HepG2 (cell line): Measurements from ENCODE around the gene EPM2AIP1. TPM values are rescaled to one million over a fixed set of nuclear protein-coding genes. Genes with fewer than 3 reads are reported as not detected.

Source experiments
- ATAC-seq: fragments of 200-7000 bp; cut with Tn5 transposase; 3 replicates; pipeline ENCODE4 v1.9.1; 2020; ENCODE audit warnings: mild to moderate bottlenecking, moderate library complexity
- BruUV-seq: library from RNA; stranded (reverse); fragments of 400-500 nt; replicated peaks from 2 replicates; lab custom pipeline; 2021; lab: Mats Ljungman, UMichigan
- CTCF ChIA-PET: fragments of 300-600 bp; formaldehyde crosslinking; extraction: SDS; loops from one replicate; lab custom pipeline; 2021; ENCODE audit warnings: low total read pairs, inconsistent platforms, low intra/inter-chr PET ratio; lab: Yijun Ruan, JAX
- POLR2A ChIA-PET: fragments of 350-600 bp; sonication (Branson Sonifier 250); formaldehyde crosslinking; loops from one replicate; lab custom pipeline; 2020; ENCODE audit warnings: antibody characterized with exemption, inconsistent platforms; lab: Yijun Ruan, JAX
- DNase-seq: peaks from one replicate; pipeline ENCODE4 v3.0.0-alpha.2; 2015; ENCODE audit warnings: low spot score
- FAIRE-seq: peaks from 3 replicates; lab custom pipeline; 2011; peaks lifted over from hg19 to GRCh38; lab: Jason Lieb, UNC
- H2AFZ ChIP-seq: one replicate; pipeline ENCODE4 v1.6.1; 2011; ENCODE audit warnings: low read length, inconsistent platforms
- H3K27ac ChIP-seq: fragments of 300-600 bp; 3 replicates; pipeline ENCODE4 v1.8.0; 2011; ENCODE audit warnings: mixed run types, mild to moderate bottlenecking, mixed read lengths, low read length, inconsistent platforms; ENCODE audit not compliant: insufficient read depth; ENCODE audit errors: extremely low read length
- H3K27me3 ChIP-seq, 2 experiments: fragments of 200-600 bp in 1 of 2; 2 replicates in 1 of 2; 3 replicates in 1 of 2; pipeline versions ENCODE4 v1.6.0 to v1.8.0; 2011; ENCODE audit warnings: low read length in 2 of 2, mild to moderate bottlenecking in 2 of 2, moderate library complexity in 2 of 2, inconsistent platforms in 1 of 2; ENCODE audit not compliant: insufficient read depth in 2 of 2, control insufficient read depth in 1 of 2
- H3K36me3 ChIP-seq, 2 experiments: fragments of 200-600 bp in 1 of 2; replicated peaks in 1 of 2; 2 replicates in 1 of 2; 3 replicates in 1 of 2; pipeline versions ENCODE4 v1.5.1 to v1.8.0; 2011; ENCODE audit warnings: low read length in 2 of 2, inconsistent platforms in 1 of 2; ENCODE audit not compliant: insufficient read depth in 2 of 2, control insufficient read depth in 1 of 2
- H3K4me1 ChIP-seq: 2 replicates; pipeline ENCODE4 v1.5.1; 2012; ENCODE audit warnings: low read length, inconsistent platforms; ENCODE audit not compliant: insufficient read depth
- H3K4me2 ChIP-seq: 2 replicates; pipeline ENCODE4 v1.6.0; 2011; ENCODE audit warnings: low read depth, low read length, inconsistent platforms
- H3K4me3 ChIP-seq, 3 experiments: fragments of 200-600 bp in 1 of 3; sonication (generic), shearing (Covaris generic) in 1 of 3; replicated peaks in 1 of 3; 2 replicates each; pipeline ENCODE4 v1.5.1; 2011 to 2016; ENCODE audit warnings: low read length in 3 of 3, inconsistent platforms in 2 of 3, low read depth in 2 of 3, mild to moderate bottlenecking in 2 of 3, control low read depth in 1 of 3, mixed read lengths in 1 of 3; ENCODE audit not compliant: insufficient read depth in 1 of 3
- H3K79me2 ChIP-seq: one replicate; pipeline ENCODE4 v1.6.1; 2011; ENCODE audit warnings: low read length, inconsistent platforms; ENCODE audit not compliant: insufficient read depth
- H3K9ac ChIP-seq: 2 replicates; pipeline ENCODE4 v1.6.0; 2011; ENCODE audit warnings: mild to moderate bottlenecking, low read depth, low read length, inconsistent platforms; ENCODE audit not compliant: insufficient read depth
- H3K9me3 ChIP-seq: 2 replicates; pipeline ENCODE4 v1.5.1; 2012; ENCODE audit warnings: mild to moderate bottlenecking, low read length
- H4K20me1 ChIP-seq: 2 replicates; pipeline ENCODE4 v1.6.0; 2011; ENCODE audit warnings: inconsistent platforms, mild to moderate bottlenecking, low read length, moderate library complexity; ENCODE audit not compliant: insufficient read depth
- CEBPG ChIP-seq: IDR thresholded peaks from 2 replicates; pipeline ENCODE4 v1.6.1; 2016
- EP300 ChIP-seq, 3 experiments: sonication (generic) in 1 of 3; formaldehyde crosslinking in 1 of 3; IDR thresholded peaks; 2 replicates each; pipeline versions ENCODE4 v1.5.1 to v1.6.1; 2011 to 2020; ENCODE audit warnings: low read depth in 2 of 3, low read length in 2 of 3, borderline replicate concordance in 1 of 3, improper control_type of control experiment in 1 of 3, mild to moderate bottlenecking in 1 of 3, missing genetic modification reagents in 1 of 3, moderate library complexity in 1 of 3
- IKZF1 ChIP-seq: fragments of 450-650 bp; IDR thresholded peaks from 2 replicates; pipeline ENCODE4 v1.7.1; 2016
- KDM5B ChIP-seq: sonication (generic); formaldehyde crosslinking; IDR thresholded peaks from 2 replicates; pipeline ENCODE4 v1.4.0; 2020; ENCODE audit warnings: missing genetic modification reagents, mild to moderate bottlenecking, borderline replicate concordance
- ZNF782 ChIP-seq: sonication (generic); formaldehyde crosslinking; IDR thresholded peaks from 2 replicates; pipeline ENCODE4 v1.4.0; 2020; ENCODE audit warnings: missing genetic modification reagents, mild to moderate bottlenecking, borderline replicate concordance
- ZNF850 ChIP-seq: sonication (generic); formaldehyde crosslinking; conservative IDR thresholded peaks from 2 replicates; pipeline ENCODE4 v1.9.0; 2021; ENCODE audit warnings: mild to moderate bottlenecking, missing genetic modification reagents
- ZNF878 ChIP-seq: sonication (generic); formaldehyde crosslinking; IDR thresholded peaks from 2 replicates; pipeline ENCODE4 v1.8.1; 2023; ENCODE audit warnings: mild to moderate bottlenecking, missing genetic modification reagents, moderate library complexity
- WGBS: methylation state at CpG from one replicate; pipeline ENCODE4 v1.1.6; 2017; ENCODE audit warnings: low lambda C conversion rate; 5-methylcytosine and 5-hydroxymethylcytosine counted together
- in situ Hi-C: cut with HindIII; loops from 2 replicates; pipeline ENCODE4 v1.10.0; 2017; ENCODE audit warnings: low pct_unique_long_range_greater_than_20kb; ENCODE audit not compliant: extremely low pct_ligation_motif_present
- intact Hi-C: fragments of 100-400 bp; cut with micrococcal nuclease; formaldehyde crosslinking; loops from one replicate; pipeline ENCODE4 v1.10.0; 2022; ENCODE audit not compliant: unreplicated experiment
- polyA plus RNA-seq, 8 experiments: library from polyadenylated mRNA; depleted of rRNA in 3 of 8; stranded (reverse) in 7 of 8; unstranded in 1 of 8; fragments of >200 nt; fragmentation: Illumina TruSeq in 4 of 8; extraction: Trizol in 4 of 8; gene quantifications; 2 replicates each; pipeline versions ENCODE4 v1.2.1 to v1.2.3, GENCODE V29; 2011 to 2016; ENCODE audit warnings: low read depth in 4 of 8, missing spikeins in 1 of 8, mixed read lengths in 1 of 8; ENCODE audit not compliant: insufficient read depth in 1 of 8
- total RNA-seq, 5 experiments: library from RNA; depleted of rRNA; stranded (reverse); fragments of >200 nt; fragmentation: Illumina TruSeq; extraction: Trizol; gene quantifications; 2 replicates each; pipeline ENCODE4 v1.2.3, GENCODE V29; 2016; ENCODE audit warnings: low read depth in 1 of 5
- TF ChIP-seq, protein P1 (sequence below): sonication (generic); formaldehyde crosslinking; IDR thresholded peaks from 2 replicates; pipeline ENCODE4 v1.4.0; 2020; ENCODE audit warnings: mild to moderate bottlenecking, missing genetic modification reagents
- TF ChIP-seq, protein P2 (sequence below): IDR thresholded peaks from 2 replicates; pipeline ENCODE4 v1.6.1; 2016
- TF ChIP-seq, protein P3 (sequence below): sonication (generic); formaldehyde crosslinking; IDR thresholded peaks from 2 replicates; pipeline ENCODE4 v1.9.0; 2022; ENCODE audit warnings: low read depth, missing genetic modification reagents
- TF ChIP-seq, protein P4 (sequence below): sonication (generic); formaldehyde crosslinking; IDR thresholded peaks from 2 replicates; pipeline ENCODE4 v1.8.0; 2022; ENCODE audit warnings: mild to moderate bottlenecking, missing genetic modification reagents

EPM2AIP1 gene
- total and polyA plus RNA-seq, 2 of the 13 experiments (the other 11 are each of a cell fraction or from before 2014, with no cell fraction given), result 10.7 to 23.0 TPM

DNA sequence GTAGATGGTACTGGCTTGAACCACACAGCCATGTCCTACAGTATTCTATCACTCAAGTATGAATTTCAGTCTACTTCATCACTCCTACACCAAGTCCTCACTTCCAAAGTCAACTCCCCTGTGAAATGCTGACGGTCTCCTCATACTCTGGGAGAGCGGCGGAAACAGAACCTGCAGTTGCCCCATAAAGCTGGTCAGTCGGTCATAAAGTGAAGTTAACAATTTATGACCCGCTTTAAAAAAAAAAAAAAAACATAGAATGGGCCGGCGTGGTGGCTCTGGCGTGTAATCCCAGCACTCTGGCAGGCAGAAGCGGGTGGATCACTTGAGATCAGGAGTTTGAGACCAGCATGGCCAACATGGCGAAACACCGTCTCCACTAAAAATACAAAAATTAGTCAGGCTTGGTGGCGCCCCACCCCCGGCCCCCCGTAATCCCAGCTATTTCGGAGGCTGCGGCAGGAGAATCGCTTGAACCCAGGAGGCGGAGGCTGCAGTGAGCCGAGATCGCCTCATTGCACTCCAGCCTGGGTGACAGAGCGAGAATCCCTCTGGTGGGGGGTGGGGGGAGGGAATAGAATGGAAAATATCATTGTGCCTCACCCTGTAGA is 50.2 kb downstream of the EPM2AIP1 start:
- no peaks in the 10 kb centered on the region for H3K36me3 ChIP-seq
- CTCF ChIA-PET, result no interaction called here
- H3K4me1 ChIP-seq, result peaks cover 12% of the 10 kb centered on the region
- in situ Hi-C loops (no loop called here), intact Hi-C loops (no loop called here)
- no TSS peak for BruUV-seq
- POLR2A ChIA-PET, result no interaction called here
- FAIRE-seq (no peak), ATAC-seq (no peak), DNase-seq (no peak)
- H3K79me2 ChIP-seq, result no peaks in the 10 kb centered on the region
- H3K27me3 ChIP-seq, result no peaks in the 10 kb centered on the region; a peak in 1 of 5 replicates
- H4K20me1 ChIP-seq, result no peaks in the 10 kb centered on the region
- H3K4me3 ChIP-seq, result no peak overlapping the region
- H3K9ac ChIP-seq, result no peak overlapping the region
- H3K9me3 ChIP-seq, result peaks cover 7% of the 10 kb centered on the region
- TF ChIP-seq IKZF1, result no peak
- no peak for TF ChIP-seq ZNF850 (CRISPR knock-in tag)
- TF ChIP-seq, protein P1, sequence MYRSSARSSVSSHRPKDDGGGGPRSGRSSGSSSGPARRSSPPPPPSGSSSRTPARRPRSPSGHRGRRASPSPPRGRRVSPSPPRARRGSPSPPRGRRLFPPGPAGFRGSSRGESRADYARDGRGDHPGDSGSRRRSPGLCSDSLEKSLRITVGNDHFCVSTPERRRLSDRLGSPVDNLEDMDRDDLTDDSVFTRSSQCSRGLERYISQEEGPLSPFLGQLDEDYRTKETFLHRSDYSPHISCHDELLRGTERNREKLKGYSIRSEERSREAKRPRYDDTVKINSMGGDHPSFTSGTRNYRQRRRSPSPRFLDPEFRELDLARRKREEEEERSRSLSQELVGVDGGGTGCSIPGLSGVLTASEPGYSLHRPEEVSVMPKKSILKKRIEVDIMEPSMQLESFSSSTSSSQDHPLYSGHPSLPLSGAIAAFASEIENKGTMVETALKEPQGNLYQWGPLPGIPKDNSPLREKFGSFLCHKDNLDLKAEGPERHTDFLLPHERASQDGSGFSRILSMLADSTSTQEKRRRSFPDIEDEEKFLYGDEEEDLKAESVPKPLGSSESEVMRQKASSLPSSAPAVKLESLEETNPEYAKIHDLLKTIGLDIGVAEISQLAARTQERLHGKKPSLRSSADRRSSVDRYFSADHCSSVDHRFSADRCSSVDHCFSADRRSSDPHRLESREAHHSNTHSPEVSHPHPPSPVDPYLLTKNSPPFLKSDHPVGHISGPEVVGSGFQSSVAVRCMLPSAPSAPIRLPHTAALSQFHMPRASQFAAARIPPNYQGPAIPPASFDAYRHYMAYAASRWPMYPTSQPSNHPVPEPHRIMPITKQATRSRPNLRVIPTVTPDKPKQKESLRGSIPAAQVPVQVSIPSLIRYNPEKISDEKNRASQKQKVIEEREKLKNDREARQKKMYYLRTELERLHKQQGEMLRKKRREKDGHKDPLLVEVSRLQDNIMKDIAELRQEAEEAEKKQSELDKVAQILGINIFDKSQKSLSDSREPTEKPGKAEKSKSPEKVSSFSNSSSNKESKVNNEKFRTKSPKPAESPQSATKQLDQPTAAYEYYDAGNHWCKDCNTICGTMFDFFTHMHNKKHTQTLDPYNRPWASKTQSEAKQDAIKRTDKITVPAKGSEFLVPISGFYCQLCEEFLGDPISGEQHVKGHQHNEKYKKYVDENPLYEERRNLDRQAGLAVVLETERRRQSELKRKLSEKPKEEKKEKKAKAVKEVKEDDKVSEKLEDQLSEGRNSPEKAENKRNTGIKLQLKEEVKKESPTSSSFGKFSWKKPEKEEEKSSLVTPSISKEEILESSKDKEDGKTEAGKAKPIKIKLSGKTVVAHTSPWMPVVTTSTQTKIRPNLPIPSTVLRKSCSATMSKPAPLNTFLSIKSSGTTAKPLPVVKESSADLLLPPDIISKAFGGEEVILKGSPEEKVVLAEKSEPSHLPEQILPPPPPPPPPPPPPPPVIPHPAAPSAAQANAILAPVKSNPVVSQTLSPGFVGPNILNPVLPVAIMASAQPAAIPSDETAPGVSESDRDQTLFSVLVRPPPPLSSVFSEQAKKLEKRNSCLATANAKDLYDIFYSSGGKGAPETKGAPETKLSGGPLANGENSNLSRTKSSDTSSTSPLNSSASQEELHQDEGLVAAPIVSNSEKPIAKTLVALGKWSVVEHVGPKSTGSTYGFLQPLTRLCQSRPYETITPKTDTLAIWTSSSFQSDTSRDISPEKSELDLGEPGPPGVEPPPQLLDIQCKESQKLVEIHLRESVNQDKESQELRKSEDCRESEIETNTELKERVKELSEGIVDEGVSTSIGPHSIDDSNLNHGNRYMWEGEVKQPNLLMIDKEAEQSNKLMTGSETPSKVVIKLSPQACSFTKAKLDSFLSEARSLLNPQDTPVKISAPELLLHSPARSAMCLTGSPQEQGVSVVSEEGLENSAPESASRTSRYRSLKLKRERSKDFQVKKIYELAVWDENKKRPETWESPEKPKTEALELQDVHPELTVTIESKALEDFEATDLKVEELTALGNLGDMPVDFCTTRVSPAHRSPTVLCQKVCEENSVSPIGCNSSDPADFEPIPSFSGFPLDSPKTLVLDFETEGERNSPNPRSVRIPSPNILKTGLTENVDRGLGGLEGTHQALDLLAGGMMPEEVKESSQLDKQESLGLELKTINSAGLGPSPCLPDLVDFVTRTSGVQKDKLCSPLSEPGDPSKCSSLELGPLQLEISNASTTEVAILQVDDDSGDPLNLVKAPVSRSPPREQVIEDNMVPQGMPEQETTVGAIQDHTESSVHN (CRISPR knock-in tag), result no peak
- TF ChIP-seq EP300 (IDR thresholded peaks at IDR 0.05; ENCODE audit: low read depth in 2 of 2, low read length in 2 of 2), result no peak
- no peak for TF ChIP-seq EP300 (CRISPR knock-in tag; IDR thresholded peaks at IDR 0.05; ENCODE audit: borderline replicate concordance)
- TF ChIP-seq KDM5B (CRISPR knock-in tag), result no peak
- TF ChIP-seq, protein P2, sequence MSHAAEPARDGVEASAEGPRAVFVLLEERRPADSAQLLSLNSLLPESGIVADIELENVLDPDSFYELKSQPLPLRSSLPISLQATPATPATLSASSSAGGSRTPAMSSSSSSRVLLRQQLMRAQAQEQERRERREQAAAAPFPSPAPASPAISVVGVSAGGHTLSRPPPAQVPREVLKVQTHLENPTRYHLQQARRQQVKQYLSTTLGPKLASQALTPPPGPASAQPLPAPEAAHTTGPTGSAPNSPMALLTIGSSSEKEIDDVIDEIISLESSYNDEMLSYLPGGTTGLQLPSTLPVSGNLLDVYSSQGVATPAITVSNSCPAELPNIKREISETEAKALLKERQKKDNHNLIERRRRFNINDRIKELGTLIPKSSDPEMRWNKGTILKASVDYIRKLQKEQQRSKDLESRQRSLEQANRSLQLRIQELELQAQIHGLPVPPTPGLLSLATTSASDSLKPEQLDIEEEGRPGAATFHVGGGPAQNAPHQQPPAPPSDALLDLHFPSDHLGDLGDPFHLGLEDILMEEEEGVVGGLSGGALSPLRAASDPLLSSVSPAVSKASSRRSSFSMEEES, result no peak
- no peak for TF ChIP-seq ZNF878
- TF ChIP-seq, protein P3, sequence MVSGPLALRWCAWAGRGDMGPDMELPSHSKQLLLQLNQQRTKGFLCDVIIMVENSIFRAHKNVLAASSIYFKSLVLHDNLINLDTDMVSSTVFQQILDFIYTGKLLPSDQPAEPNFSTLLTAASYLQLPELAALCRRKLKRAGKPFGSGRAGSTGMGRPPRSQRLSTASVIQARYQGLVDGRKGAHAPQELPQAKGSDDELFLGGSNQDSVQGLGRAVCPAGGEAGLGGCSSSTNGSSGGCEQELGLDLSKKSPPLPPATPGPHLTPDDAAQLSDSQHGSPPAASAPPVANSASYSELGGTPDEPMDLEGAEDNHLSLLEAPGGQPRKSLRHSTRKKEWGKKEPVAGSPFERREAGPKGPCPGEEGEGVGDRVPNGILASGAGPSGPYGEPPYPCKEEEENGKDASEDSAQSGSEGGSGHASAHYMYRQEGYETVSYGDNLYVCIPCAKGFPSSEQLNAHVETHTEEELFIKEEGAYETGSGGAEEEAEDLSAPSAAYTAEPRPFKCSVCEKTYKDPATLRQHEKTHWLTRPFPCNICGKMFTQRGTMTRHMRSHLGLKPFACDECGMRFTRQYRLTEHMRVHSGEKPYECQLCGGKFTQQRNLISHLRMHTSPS, result no peak
- no peak for TF ChIP-seq ZNF782 (CRISPR knock-in tag)
- TF ChIP-seq, protein P4, sequence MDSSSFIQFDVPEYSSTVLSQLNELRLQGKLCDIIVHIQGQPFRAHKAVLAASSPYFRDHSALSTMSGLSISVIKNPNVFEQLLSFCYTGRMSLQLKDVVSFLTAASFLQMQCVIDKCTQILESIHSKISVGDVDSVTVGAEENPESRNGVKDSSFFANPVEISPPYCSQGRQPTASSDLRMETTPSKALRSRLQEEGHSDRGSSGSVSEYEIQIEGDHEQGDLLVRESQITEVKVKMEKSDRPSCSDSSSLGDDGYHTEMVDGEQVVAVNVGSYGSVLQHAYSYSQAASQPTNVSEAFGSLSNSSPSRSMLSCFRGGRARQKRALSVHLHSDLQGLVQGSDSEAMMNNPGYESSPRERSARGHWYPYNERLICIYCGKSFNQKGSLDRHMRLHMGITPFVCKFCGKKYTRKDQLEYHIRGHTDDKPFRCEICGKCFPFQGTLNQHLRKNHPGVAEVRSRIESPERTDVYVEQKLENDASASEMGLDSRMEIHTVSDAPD (CRISPR knock-in tag), result no peak
- TF ChIP-seq CEBPG, result no peak
- 65% methylated on average over 21 of the region's 21 CpGs for WGBS
- H3K27ac ChIP-seq, result no peak overlapping the region
- H2AFZ ChIP-seq, result no peak overlapping the region
- no peak overlapping the region for H3K4me2 ChIP-seq
